ENCODE results near the gene ALOX15B.
"Not testable (repeated sequence)": the region's sequence is repeated elsewhere in the genome, so short reads cannot be mapped to it uniquely, and the experiment has no call there.

Gene ALOX15B

DNA sequence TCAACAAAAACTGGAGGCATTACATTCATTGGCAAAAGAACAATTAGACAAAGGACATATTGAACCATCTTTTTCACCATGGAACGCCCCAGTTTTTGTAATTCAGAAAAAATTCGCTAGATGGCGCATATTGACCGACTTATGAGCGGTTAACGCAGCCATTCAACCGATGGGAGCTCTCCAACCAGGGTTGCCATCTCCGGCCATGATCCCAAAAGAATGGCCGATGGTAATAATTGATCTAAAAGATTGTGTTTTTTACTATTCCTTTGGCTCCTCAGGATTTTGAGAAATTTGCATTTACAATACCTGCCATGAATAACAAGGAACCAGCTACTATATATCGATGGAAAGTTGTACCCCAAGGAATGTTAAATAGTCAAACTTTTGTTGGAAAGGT is 21.4 kb downstream of the ALOX15B start:
- DNase-seq: peak in 30 of 58 donors; percentile 3 to 79 (median 38)

- not testable (repeated sequence) for DNase-seq
Measured at GRCh38 chr17:8061851-8062250, 23.0 kb downstream of the ALOX15B start.

GRCh38 chr17:8062435-8062806 is 23.6 kb downstream of the ALOX15B start:
- no peak for DNase-seq

GRCh38 chr17:8062807-8063483 is 24.1 kb downstream of the ALOX15B start:
- no peak for DNase-seq

DNA sequence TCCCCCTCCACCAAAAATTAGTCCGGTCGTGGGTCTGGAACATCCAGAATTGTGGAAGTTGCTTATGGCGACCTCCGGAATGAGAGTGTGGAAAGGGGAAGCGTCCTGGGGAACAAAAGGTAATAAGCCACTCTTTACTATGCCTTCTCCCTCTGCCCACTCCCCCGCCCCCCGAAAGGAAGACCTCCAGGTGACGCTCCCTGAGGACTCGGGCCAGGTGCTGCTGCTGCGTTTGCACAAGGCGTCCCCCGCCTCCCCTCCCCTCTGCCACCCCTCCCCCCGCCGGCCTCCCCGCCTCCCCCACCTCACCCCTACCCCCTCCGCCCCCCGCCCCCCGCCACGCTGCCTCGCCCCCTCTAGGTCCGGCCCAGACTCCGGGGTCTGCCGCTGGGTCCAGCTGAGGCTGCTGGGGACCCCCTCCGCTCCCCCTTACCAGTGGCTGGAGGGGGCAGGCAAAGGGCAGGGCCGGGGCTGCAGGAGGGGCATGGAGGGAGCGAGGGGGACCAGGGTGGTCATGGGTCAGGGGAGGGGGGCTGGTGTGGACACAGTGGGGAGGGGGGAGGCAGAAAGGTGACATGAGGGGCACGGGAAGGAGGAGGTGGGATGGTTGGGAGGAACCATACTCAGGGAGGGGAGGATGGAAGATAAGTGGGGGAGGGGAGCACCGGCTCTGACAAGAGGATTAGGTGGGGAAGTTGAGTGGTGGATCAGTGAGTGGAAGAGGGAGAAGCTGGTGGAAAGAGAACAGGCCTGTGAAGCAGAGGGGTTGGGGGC is 25.1 kb downstream of the ALOX15B start:
- no peak for DNase-seq

GRCh38 chr17:8064561-8065019 is 25.7 kb downstream of the ALOX15B start:
- no peak for DNase-seq

- no peak for DNase-seq
Measured at GRCh38 chr17:8066841-8067775, 28.2 kb downstream of the ALOX15B start.

GRCh38 chr17:8067806-8068205 is 28.9 kb downstream of the ALOX15B start:
- no peak for DNase-seq

DNA sequence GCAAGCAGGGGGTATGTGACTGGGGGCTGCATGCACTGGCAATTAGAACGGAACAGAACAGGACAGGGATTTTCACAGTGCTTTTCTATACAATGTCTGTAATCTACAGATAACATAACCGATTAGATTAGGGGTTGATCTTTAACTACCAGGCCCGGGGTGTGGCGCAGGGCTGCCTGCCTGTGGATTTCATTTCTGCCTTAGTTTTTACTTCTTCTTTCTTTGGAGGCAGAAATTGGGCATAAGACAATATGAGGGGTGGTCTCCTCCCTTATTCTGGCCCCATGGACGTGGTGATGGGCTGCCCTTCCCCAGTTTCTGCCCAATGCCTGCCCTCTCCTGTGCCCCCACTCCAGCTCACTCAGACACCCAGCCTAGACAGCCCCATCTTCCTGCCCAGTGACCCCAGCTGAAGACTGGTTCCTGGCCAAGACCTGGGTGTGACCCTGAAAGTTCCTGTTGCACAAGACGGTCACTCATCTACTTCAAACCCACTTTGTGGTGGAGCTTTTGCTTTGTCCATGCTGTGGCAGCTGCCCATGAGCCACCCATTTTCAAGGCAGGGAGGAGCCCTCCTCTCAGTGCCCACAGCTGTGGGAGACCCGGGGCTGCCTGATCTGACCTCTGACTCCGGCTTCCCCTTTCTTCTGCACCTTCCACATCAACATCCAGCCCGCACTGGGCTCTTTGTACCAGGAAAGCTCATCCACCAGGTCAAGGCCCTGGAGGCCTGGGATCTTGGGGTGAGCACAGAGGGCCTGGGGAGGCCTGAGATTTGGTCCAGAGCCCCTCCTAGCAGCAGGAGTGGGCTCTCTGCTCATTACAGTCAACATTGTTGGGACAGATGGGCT is 30.1 kb downstream of the ALOX15B start:
- DNase-seq: peak in 1 of 58 donors; percentile 7

GRCh38 chr17:8069587-8069860 is 30.7 kb downstream of the ALOX15B start:
- DNase-seq: no peak

DNA sequence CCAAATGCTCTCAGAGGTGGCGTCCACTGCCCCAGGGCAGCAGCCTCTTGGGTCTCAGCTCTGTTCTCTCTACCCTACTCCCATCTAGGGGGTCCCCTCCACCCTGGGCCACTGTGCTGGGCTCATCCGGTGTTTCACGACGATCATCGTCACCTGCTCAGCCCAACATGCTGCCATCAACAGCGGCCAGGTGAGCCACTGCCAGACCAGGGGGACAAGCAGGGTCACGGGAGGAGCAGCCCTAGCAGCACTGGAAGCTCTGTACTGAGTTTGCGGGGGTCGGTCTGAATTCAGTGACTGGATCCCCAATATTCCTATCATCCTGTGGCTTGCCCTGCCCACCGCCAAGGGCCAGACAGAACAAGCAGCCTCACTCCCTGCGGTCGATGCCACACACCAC is 32.6 kb downstream of the ALOX15B start:
- no peak for DNase-seq

DNA sequence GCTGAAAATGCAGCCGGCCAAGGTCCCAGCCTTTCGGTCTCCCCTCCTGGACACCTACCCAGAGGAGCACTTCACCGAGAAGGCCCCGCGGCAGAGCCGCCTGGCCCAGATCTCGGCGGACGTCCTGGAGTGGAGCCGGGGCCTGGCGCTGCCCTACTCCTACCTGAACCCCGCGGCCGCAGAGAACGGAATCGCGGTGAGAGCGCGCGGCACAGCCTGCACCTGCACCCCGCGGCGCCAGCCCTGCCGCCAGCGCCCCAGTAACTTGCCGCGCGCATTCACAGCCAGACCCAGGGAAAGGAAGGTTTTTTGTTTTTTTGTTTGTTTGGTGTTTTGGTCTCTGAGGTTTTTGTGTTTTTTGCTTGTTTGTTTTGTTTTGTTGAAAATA is 33.5 kb downstream of the ALOX15B start:
- DNase-seq: no peak

DNA sequence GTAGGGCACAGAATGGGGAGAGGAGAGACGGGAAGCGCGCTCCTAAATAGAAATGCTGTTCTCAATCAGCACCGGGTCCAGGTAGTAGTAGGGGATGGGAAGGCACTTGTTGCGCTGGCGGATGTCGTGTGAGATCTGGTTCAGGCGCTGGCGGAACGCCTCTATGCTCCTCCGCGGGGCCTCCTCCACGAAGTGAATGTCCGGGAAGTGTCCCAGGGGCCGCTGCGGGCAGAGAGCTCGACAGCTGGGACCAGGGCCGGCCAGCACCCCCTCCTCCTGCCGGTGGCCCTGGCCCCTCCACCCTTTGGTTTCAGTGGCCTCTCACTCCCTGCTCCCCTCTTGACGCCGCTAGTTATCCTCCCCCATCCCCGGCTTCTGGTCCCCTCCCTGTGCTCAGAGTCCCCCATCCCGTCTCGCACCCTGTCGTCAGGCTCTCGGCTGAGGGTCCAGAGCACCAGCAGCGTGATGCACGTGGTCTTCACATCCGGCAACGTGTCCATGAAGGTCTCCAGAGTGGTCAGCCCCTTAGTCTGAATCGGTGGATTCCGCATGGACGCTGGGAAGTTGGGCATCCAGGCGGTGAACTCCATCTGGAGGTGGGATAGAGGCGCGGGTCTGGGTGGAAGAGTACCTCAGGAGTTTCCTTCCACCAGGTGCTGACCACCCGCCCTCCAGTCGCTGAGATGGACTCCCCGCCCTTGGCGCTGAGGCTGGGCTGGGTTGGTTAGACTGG is 34.0 kb downstream of the ALOX15B start:
- no peak for DNase-seq

DNA sequence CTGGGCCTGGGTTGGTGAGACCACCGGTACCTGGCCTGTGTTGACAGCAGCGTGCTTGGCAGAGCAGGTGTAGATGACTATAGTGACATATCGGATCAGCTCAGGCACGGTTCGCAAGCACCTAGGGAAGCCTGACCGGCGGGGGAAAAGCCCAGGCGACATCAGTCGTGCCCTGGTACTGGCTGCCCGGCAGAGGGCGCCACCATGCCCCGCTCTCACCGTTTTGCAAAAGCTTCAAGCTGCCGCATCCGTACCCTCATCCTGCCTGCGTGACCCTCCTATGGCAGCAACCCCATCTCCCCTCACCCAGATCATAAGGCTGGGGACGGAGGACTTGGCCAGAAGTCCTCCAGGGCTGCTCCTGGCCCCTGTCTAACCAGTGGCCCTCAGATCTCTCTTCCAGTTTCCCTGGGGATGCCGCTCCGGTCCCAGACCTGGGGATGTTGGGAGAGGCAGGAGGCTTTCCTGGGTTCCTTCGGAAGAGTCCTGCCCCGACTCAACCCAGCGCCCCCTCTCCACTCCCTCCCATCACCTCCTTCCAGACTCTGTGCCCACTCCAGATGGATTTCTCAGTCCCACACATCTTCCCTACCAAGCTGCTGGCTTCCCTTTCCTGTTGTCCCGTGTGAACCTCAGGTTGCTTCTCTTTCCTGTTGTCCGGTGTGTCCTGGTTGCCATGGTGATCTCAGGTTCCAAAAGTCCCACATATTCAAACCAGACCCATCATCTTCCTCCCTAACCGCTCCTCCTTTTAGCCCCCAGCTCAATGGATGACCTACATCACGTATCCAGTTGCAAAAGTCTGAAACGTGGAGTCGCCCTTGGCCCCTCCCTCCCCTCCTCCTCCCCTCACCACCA is 35.0 kb downstream of the ALOX15B start:
- peak in 24 of 58 donors; percentile 7 to 56 (median 20) for DNase-seq

DNA sequence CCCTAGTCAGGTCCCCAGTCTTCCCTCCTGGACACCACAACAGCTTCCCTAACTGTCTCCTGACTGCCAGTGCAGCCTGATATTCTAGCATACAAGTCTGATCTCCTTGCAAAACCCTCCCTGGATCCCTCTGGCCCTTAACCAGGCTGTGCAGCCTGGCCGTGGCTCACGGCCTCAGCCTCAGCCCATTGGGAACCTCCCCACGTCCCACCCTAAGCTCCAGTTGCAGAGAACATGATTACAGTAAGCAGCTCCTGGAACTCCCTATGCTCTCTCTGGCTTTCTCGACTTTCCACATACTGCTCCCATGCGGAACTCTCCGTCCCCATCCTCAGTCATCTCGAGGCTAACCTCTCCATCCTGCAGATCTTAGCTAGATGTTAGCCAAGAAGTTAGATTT is 35.7 kb downstream of the ALOX15B start:
- DNase-seq: no peak

DNA sequence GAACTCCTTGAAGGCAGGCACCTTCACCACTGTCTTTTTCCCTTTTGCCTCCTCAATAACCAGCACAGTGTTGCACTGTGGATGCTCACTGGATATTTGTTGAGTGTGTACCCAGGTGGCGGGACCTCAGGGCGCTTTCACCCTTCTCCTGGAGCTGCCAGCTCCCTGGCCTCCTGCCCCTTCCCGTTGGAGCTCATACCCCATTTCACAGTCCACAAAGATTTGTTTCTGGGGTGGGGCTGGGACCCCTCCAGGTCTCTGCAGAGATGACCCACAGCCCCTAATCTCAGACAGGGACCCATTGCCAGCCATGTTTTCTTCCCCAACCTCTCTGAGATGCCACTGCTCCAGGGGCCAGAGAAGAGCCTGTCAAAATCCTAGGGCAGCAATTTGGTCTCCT is 36.2 kb downstream of the ALOX15B start:
- DNase-seq: no peak

DNA sequence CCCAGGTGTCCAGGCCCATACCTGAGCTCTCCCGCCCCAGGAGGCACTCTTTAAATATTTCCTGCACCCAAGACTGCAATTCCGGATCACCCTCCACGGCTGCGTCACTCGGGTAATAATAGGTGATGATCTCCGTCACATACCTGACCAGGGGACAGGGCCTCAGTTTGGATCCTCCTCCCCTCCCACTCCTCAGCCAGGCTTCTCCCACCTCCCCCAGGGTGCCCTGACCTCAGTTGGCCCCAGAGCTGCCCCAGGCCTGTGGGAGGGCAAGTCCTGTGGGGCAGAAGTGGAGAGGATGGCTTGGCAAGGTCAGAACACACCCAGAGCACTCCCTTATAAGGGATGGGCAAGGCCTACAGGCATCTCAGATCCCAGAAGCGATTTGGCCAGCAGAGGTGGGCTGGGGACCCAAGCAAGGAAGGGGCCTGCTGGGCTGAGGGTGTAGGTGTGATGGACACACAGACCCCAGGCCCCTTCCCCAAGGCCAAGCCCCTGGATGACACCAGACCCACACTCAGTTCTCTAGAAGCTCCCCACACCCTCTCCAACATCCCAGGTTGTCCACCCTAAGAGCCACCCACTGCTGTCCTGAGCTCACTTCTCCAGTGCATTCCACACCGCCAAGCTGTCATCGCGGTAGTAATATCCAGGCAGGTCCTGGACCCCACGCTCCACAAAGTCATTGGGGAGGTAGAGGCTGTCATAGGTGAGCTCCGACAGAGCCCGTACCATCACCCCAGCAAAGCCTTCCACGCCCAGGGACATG is 36.9 kb downstream of the ALOX15B start:
- DNase-seq: no peak

DNA sequence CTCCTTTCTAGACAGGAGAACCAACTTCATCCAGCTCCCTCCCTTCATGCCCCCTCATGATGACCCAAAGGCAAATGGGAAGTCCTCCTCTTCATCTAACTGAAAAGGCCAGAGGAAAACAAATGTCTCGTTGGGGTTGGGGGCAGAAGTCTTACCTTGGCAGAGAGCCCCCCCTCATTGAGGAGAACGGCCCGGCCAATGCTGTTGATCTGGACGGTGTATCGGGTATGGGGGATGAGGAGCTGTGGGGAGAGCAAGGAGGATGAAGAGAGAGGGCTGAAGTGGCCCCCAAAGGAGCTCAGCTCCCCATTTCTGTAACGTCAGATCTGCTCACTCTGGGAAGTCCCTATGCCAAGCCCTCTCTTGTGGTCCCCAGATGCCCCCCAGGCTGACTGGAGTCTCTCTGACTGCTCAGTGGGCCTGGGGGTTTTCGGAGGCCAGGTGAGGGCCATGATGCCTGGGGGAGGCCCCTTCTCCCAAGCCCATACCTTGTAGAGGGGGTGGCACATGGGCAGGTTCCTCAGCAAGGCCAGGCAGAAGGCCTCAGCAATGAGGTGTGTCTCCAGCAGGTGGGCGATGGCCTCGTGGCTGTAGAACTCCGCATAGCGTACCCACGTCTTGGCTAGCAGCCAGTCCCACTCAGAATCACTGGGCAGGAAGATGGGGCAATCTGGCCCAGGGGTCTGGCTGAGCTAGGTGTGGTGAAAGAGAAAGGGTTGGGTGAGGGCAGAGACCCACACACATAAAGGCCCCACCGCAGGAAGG is 37.8 kb downstream of the ALOX15B start:
- no peak for DNase-seq

All from anterior cingulate cortex (tissue), 58 donors.